Vagina (tissue), 2 donors: ENCODE measurements around the gene FAR1.

Source experiments
- CTCF ChIP-seq, 3 experiments: fragments of 450-650 bp in 2 of 3; fragments of 200-600 bp in 1 of 3; sonication (generic) in 1 of 3; IDR thresholded peaks; one replicate each; pipeline ENCODE4 v1.5.1; 2017 to 2019; ENCODE audit warnings: antibody characterized with exemption in 3 of 3, mild to moderate bottlenecking in 2 of 3, moderate library complexity in 2 of 3
- POLR2A ChIP-seq, 2 donors: fragments of 450-650 bp; IDR thresholded peaks; one replicate each; pipeline ENCODE4 v1.6.1; 2017; ENCODE audit warnings: antibody characterized with exemption in 2 of 2, mild to moderate bottlenecking in 2 of 2, moderate library complexity in 2 of 2

- TF ChIP-seq POLR2A (IDR thresholded peaks at IDR 0.05) (no peak), CTCF (IDR thresholded peaks at IDR 0.05) (no peak)
These were observed 720 bp upstream of the FAR1 start for GRCh38 chr11:13667795-13668101.
